K562 (cell line): ENCODE data around the gene CALML4. TPM values are rescaled to one million over a fixed set of nuclear protein-coding genes. Genes with fewer than 3 reads are reported as not detected.

Experiments
- BHLHE40 ChIP-seq: IDR thresholded peaks from 2 replicates; pipeline ENCODE4 v1.6.1; 2011; ENCODE audit warnings: low read length, improper control_type of control experiment
- CCNT2 ChIP-seq: IDR thresholded peaks from 2 replicates; pipeline ENCODE4 v1.6.1; 2011; ENCODE audit warnings: borderline replicate concordance, low read depth, mild to moderate bottlenecking, moderate library complexity, mixed read lengths, low read length; ENCODE audit not compliant: insufficient read length; ENCODE audit errors: extremely low read depth
- CHCHD3 ChIP-seq: fragments of 250-450 bp; sonication (Bioruptor Pico); IDR thresholded peaks from 2 replicates; pipeline ENCODE4 v2.1.2; 2022; ENCODE audit warnings: mild to moderate bottlenecking
- EZH2 ChIP-seq: IDR thresholded peaks from 2 replicates; pipeline ENCODE4 v1.6.1; 2012; ENCODE audit warnings: low read depth, mild to moderate bottlenecking, inconsistent platforms, low read length, borderline replicate concordance
- HDAC2 ChIP-seq: fragments of 450-650 bp; IDR thresholded peaks from 2 replicates; pipeline ENCODE4 v1.6.1; 2016; ENCODE audit warnings: mild to moderate bottlenecking
- KAT7 ChIP-seq: sonication (generic); formaldehyde crosslinking; IDR thresholded peaks from 2 replicates; pipeline ENCODE4 v1.8.0; 2022; ENCODE audit warnings: missing genetic modification reagents, mild to moderate bottlenecking, borderline replicate concordance
- MXI1 ChIP-seq: IDR thresholded peaks from 2 replicates; pipeline ENCODE4 v1.6.1; 2011; ENCODE audit warnings: low read depth, mild to moderate bottlenecking, improper control_type of control experiment, low read length
- POLR2AphosphoS2 ChIP-seq: IDR thresholded peaks from 2 replicates; pipeline ENCODE4 v1.6.1; 2012; ENCODE audit warnings: low read length, improper control_type of control experiment
- POLR3G ChIP-seq: IDR thresholded peaks from 2 replicates; pipeline ENCODE4 v1.6.1; 2011; ENCODE audit not compliant: insufficient read length, insufficient replicate concordance; ENCODE audit errors: extremely low read depth
- PPARD ChIP-seq: fragments of 250-450 bp; sonication (Bioruptor Pico); IDR thresholded peaks from 2 replicates; pipeline ENCODE4 v1.8.0; 2022; ENCODE audit warnings: inconsistent platforms, mild to moderate bottlenecking, moderate library complexity
- RAD51 ChIP-seq: fragments of 450-650 bp; IDR thresholded peaks from 2 replicates; pipeline ENCODE4 v1.7.1; 2016; ENCODE audit warnings: low read depth, mild to moderate bottlenecking, borderline replicate concordance
- RBM34 ChIP-seq: fragments of 200-400 bp; formaldehyde crosslinking; IDR thresholded peaks from 2 replicates; pipeline ENCODE4 v1.6.1; 2018; ENCODE audit warnings: low read length, borderline replicate concordance; ENCODE audit not compliant: insufficient read depth
- SAFB ChIP-seq: fragments of 200-400 bp; formaldehyde crosslinking; IDR thresholded peaks from 2 replicates; pipeline ENCODE4 v1.6.1; 2017; ENCODE audit warnings: low read depth, low read length, borderline replicate concordance
- THRAP3 ChIP-seq: fragments of 450-650 bp; IDR thresholded peaks from 2 replicates; pipeline ENCODE4 v1.6.1; 2016; ENCODE audit warnings: mild to moderate bottlenecking, inconsistent platforms, borderline replicate concordance
- ZBTB17 ChIP-seq: fragments of 450-650 bp; formaldehyde crosslinking; IDR thresholded peaks from 2 replicates; pipeline ENCODE4 v1.4.0; 2020; ENCODE audit warnings: mild to moderate bottlenecking
- ZFPM2 ChIP-seq: fragments of 250-450 bp; sonication (Bioruptor Pico); IDR thresholded peaks from 2 replicates; pipeline ENCODE4 v1.5.1; 2022; ENCODE audit warnings: mild to moderate bottlenecking
- ZNF282 ChIP-seq: sonication (generic); formaldehyde crosslinking; IDR thresholded peaks from 2 replicates; pipeline ENCODE4 v1.8.1; 2023; ENCODE audit warnings: missing genetic modification reagents
- ZNF766 ChIP-seq: fragments of 200-800 bp; sonication (Bioruptor generic); conservative IDR thresholded peaks from 2 replicates; pipeline ENCODE4 v1.6.1; 2016; ENCODE audit warnings: missing genetic modification characterization, missing compliant biosample characterization
- ZNF79 ChIP-seq: fragments of 250-450 bp; sonication (Bioruptor Pico); IDR thresholded peaks from 2 replicates; pipeline ENCODE4 v1.4.0; 2020; ENCODE audit warnings: low read depth, mild to moderate bottlenecking, moderate library complexity
- polyA plus RNA-seq, 8 experiments: library from polyadenylated mRNA; depleted of rRNA in 4 of 8; stranded (reverse) in 5 of 8; unstranded in 3 of 8; fragments of >200 nt; fragmentation: Nextera tagmentation in 2 of 8; fragmentation: Illumina TruSeq in 1 of 8; extraction: Ambion mirVana in 2 of 8; extraction: Trizol in 1 of 8; gene quantifications; 2 replicates each; pipeline versions ENCODE4 v1.2.1 to v1.2.3, GENCODE V29; 2011 to 2014; ENCODE audit warnings: inconsistent platforms in 1 of 8, missing spikeins in 1 of 8
- total RNA-seq, 7 experiments: library from RNA; depleted of rRNA in 6 of 7; stranded (reverse); fragments of >200 nt in 6 of 7; fragmentation: Illumina TruSeq in 2 of 7; extraction: Trizol in 2 of 7; gene quantifications; 2 replicates each; pipeline versions ENCODE4 v1.2.1 to v1.2.3, GENCODE V29; 2011 to 2021; ENCODE audit warnings: low replicate concordance in 1 of 7
- TF ChIP-seq, protein P1 (sequence below): sonication (generic); IDR thresholded peaks from 2 replicates; pipeline ENCODE4 v1.6.1; 2016
- TF ChIP-seq, protein P2 (sequence below): fragments of 250-450 bp; sonication (Bioruptor Pico); IDR thresholded peaks from 2 replicates; pipeline ENCODE4 v1.4.0; 2020; ENCODE audit warnings: mild to moderate bottlenecking, moderate library complexity, borderline replicate concordance
- TF ChIP-seq, protein P3 (sequence below): sonication (generic); formaldehyde crosslinking; IDR thresholded peaks from 2 replicates; pipeline ENCODE4 v1.8.0; 2022; ENCODE audit warnings: missing genetic modification reagents, mild to moderate bottlenecking, borderline replicate concordance
- TF ChIP-seq, protein P4 (sequence below): fragments of 250-450 bp; sonication (Bioruptor Pico); IDR thresholded peaks from 2 replicates; pipeline ENCODE4 v1.8.0; 2022; ENCODE audit warnings: inconsistent platforms, mild to moderate bottlenecking, moderate library complexity, borderline replicate concordance

The CALML4 gene
- total and polyA plus RNA-seq, 9 of the 15 experiments (the other 6 are each of a cell fraction or from before 2014, with no cell fraction given): 2.8 to 30.6 (median 15.5) TPM

DNA sequence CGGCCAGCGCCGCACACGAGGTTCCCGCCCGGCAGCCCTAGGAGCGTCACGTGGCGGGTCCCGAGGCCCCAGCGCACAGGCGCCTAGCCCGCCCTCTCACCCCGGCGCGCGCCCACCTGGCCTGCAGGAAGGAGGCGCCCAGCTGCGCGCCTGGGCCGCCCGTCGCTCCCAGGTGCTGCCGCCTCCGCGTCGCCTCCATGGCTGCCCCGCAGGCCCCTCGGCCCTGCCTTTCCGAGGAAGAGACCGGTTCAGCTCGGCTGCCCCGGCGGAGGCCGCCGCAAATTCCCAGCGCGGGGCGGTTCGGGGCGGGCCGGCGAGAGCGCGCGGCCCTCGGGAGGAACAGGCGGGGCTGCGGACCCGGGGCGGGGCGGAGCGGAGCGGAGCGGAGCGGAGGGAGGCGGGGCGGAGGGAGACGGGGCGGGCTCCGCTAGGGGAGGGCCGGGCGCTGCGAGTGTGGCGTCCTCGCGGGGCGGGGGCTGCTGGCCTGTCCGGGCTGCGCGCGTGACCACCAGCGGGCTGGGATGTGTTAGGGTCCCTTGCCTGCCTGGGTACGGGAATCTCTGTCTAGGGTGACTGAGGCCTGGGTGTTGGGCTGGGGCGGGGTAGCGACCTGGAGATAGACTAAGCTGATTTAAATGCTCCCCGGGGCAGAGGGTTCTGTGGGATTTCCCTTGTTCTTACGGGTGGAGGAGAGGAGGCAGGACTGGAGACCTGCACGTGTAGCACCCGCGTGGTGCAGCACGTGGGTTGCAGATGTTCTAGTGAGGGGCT, 24.4 kb upstream of the CALML4 start, which contains the start of gene CLN6 (continued):
- peak; percentile 64; the same call in 1 of the 2 replicates for TF ChIP-seq ZNF282 (CRISPR knock-in tag)
- TF ChIP-seq, protein P1, sequence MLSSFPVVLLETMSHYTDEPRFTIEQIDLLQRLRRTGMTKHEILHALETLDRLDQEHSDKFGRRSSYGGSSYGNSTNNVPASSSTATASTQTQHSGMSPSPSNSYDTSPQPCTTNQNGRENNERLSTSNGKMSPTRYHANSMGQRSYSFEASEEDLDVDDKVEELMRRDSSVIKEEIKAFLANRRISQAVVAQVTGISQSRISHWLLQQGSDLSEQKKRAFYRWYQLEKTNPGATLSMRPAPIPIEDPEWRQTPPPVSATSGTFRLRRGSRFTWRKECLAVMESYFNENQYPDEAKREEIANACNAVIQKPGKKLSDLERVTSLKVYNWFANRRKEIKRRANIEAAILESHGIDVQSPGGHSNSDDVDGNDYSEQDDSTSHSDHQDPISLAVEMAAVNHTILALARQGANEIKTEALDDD: no peak
- TF ChIP-seq KAT7: peak; percentile 42; the same call in 1 of the 2 replicates
- TF ChIP-seq, protein P2, sequence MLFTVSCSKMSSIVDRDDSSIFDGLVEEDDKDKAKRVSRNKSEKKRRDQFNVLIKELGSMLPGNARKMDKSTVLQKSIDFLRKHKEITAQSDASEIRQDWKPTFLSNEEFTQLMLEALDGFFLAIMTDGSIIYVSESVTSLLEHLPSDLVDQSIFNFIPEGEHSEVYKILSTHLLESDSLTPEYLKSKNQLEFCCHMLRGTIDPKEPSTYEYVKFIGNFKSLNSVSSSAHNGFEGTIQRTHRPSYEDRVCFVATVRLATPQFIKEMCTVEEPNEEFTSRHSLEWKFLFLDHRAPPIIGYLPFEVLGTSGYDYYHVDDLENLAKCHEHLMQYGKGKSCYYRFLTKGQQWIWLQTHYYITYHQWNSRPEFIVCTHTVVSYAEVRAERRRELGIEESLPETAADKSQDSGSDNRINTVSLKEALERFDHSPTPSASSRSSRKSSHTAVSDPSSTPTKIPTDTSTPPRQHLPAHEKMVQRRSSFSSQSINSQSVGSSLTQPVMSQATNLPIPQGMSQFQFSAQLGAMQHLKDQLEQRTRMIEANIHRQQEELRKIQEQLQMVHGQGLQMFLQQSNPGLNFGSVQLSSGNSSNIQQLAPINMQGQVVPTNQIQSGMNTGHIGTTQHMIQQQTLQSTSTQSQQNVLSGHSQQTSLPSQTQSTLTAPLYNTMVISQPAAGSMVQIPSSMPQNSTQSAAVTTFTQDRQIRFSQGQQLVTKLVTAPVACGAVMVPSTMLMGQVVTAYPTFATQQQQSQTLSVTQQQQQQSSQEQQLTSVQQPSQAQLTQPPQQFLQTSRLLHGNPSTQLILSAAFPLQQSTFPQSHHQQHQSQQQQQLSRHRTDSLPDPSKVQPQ (CRISPR knock-in tag): peak; percentile 88
- TF ChIP-seq ZNF79: no peak
- TF ChIP-seq, protein P3, sequence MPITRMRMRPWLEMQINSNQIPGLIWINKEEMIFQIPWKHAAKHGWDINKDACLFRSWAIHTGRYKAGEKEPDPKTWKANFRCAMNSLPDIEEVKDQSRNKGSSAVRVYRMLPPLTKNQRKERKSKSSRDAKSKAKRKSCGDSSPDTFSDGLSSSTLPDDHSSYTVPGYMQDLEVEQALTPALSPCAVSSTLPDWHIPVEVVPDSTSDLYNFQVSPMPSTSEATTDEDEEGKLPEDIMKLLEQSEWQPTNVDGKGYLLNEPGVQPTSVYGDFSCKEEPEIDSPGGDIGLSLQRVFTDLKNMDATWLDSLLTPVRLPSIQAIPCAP (CRISPR knock-in tag): no peak
- 0 out of 2 replicates have a peak, but pooled peaks have one; percentile 13 for TF ChIP-seq RBM34
- TF ChIP-seq CCNT2: peak; percentile 54
- peak; percentile 88 for TF ChIP-seq BHLHE40
- TF ChIP-seq PPARD (CRISPR knock-in tag): no peak
- TF ChIP-seq, protein P4, sequence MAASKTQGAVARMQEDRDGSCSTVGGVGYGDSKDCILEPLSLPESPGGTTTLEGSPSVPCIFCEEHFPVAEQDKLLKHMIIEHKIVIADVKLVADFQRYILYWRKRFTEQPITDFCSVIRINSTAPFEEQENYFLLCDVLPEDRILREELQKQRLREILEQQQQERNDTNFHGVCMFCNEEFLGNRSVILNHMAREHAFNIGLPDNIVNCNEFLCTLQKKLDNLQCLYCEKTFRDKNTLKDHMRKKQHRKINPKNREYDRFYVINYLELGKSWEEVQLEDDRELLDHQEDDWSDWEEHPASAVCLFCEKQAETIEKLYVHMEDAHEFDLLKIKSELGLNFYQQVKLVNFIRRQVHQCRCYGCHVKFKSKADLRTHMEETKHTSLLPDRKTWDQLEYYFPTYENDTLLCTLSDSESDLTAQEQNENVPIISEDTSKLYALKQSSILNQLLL: no peak
- no peak for TF ChIP-seq SAFB
- TF ChIP-seq THRAP3: no peak
- TF ChIP-seq CHCHD3 (CRISPR knock-in tag): no peak
- no peak; the same call in 1 of the 2 replicates for TF ChIP-seq ZBTB17 (CRISPR knock-in tag)
- no peak for TF ChIP-seq ZNF766 (CRISPR knock-in tag)
- no peak for TF ChIP-seq EZH2
- no peak for TF ChIP-seq POLR3G
- no peak for TF ChIP-seq POLR2AphosphoS2
- TF ChIP-seq RAD51: peak; percentile 71; the same call in 1 of the 2 replicates
- TF ChIP-seq ZFPM2 (CRISPR knock-in tag): peak; percentile 19; the same call in 1 of the 2 replicates
- peak; percentile 80 for TF ChIP-seq MXI1
- peak; percentile 85; the same call in 1 of the 2 replicates for TF ChIP-seq HDAC2
